ENCODE results near the gene GRAMD4. TPM values are rescaled to one million over a fixed set of nuclear protein-coding genes. Genes with fewer than 3 reads are reported as not detected.
A peak's percentile ranks its signal among the peaks of the same experiment; 100 is the strongest.

GRAMD4 gene
- total and polyA plus RNA-seq, 2 donors (not counting 1 experiment from before 2014, with no cell fraction given): 17.0 to 88.1 TPM

GRCh38 chr22:46613606-46614021 lies 6.6 kb upstream of the GRAMD4 start:
- DNase-seq: no peak
- H2AFZ ChIP-seq (ENCODE audit: insufficient read depth, low read depth, low read length, poor library complexity, severe bottlenecking): peak overlapping the region; percentile 55
- Mint-ChIP-seq H3K27me3 (no peaks in the 10 kb centered on the region), H3K9me3 (ENCODE audit: insufficient read depth) (no peaks in the 10 kb centered on the region), H3K27ac (peak overlapping the region; percentile 93), H3K4me1 (peaks cover 38% of the 10 kb centered on the region), H3K4me3 (peak overlapping the region; percentile 95)
- H4K20me1 ChIP-seq (ENCODE audit: control insufficient read depth, insufficient read depth, low read length, poor library complexity, severe bottlenecking): peaks cover 53% of the 10 kb centered on the region
- H3K9ac ChIP-seq (ENCODE audit: low read length): peak overlapping the region; percentile 70
- intact Hi-C loops (cut with micrococcal nuclease): loop anchor here (2.0 to 5.0 kb wide), 3 partner anchors 21 to 59 kb away; no protein-coding TSS in a partner anchor
- H3K4me1 ChIP-seq (ENCODE audit: control insufficient read depth in 2 of 2, insufficient read depth in 2 of 2, low read length in 2 of 2): peaks cover 28 to 30% of the 10 kb centered on the region in 2 donors
- H3K79me2 ChIP-seq (ENCODE audit: control insufficient read depth, insufficient read depth, low read length): peaks cover 64% of the 10 kb centered on the region
- peak overlapping the region; percentile 33 to 64 (median 46) for H3K4me3 ChIP-seq (ENCODE audit: control extremely low read depth in 1 of 5, extremely low read depth in 1 of 5, insufficient read depth in 1 of 5, low read depth in 2 of 5, low read length in 4 of 5)
- WGBS (ENCODE audit: insufficient coverage): 29% methylated on average over 12 of the region's 13 CpGs
- ChIA-PET CTCF (interaction anchor here (0.8 to 1.8 kb wide), 4 partner anchors 11 to 52 kb away, joined by 3 to 7 read pairs (median 3); no protein-coding TSS in a partner anchor), POLR2A (no interaction called here)
- no peaks in the 10 kb centered on the region for H3K9me3 ChIP-seq (ENCODE audit: control extremely low read depth in 1 of 3, control insufficient read depth in 2 of 3, insufficient read depth in 1 of 3, low read length in 2 of 3)
- H3K27ac ChIP-seq (ENCODE audit: low read length in 2 of 2): peak overlapping the region; percentile 42 to 67
- H3K4me2 ChIP-seq (replicated peaks; ENCODE audit: low read depth, low read length, poor library complexity, severe bottlenecking): peak overlapping the region; percentile 90
- TF ChIP-seq CTCF (IDR thresholded peaks at IDR 0.05): no peak
- TF ChIP-seq EZH2 (IDR thresholded peaks at IDR 0.05; ENCODE audit: borderline replicate concordance, insufficient read depth, low read depth, low read length, poor library complexity, severe bottlenecking): no peak
- ATAC-seq (ENCODE audit: low read depth): peak; percentile 34
- no peaks in the 10 kb centered on the region for H3K27me3 ChIP-seq (replicated peaks in 1 of 4; ENCODE audit: control extremely low read depth in 1 of 4, control insufficient read depth in 3 of 4, insufficient read depth in 4 of 4, low read length in 3 of 4)
- no peaks in the 10 kb centered on the region for H3K36me3 ChIP-seq (replicated peaks in 1 of 2; ENCODE audit: control extremely low read depth in 1 of 2, control insufficient read depth in 1 of 2, extremely low read depth in 1 of 2, insufficient read depth in 2 of 2, low read length in 1 of 2)

Data from B cell (primary cell).